ENCODE results near the gene MYL6. TPM values are rescaled to one million over a fixed set of nuclear protein-coding genes. Genes with fewer than 3 reads are reported as not detected.

Gene MYL6
- total and polyA plus RNA-seq, 9 of the 15 experiments (the other 6 are each of a cell fraction or from before 2014, with no cell fraction given): 557 to 1,664 (median 958) TPM

- TF ChIP-seq, protein P1, sequence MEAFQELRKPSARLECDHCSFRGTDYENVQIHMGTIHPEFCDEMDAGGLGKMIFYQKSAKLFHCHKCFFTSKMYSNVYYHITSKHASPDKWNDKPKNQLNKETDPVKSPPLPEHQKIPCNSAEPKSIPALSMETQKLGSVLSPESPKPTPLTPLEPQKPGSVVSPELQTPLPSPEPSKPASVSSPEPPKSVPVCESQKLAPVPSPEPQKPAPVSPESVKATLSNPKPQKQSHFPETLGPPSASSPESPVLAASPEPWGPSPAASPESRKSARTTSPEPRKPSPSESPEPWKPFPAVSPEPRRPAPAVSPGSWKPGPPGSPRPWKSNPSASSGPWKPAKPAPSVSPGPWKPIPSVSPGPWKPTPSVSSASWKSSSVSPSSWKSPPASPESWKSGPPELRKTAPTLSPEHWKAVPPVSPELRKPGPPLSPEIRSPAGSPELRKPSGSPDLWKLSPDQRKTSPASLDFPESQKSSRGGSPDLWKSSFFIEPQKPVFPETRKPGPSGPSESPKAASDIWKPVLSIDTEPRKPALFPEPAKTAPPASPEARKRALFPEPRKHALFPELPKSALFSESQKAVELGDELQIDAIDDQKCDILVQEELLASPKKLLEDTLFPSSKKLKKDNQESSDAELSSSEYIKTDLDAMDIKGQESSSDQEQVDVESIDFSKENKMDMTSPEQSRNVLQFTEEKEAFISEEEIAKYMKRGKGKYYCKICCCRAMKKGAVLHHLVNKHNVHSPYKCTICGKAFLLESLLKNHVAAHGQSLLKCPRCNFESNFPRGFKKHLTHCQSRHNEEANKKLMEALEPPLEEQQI (IDR thresholded peaks at IDR 0.05): no peak
- TF ChIP-seq DLX4 (CRISPR knock-in tag; IDR thresholded peaks at IDR 0.05) (no peak), THRAP3 (IDR thresholded peaks at IDR 0.05; ENCODE audit: borderline replicate concordance) (peak; percentile 62; the same call in 1 of the 2 replicates), ZNF436 (CRISPR knock-in tag; IDR thresholded peaks at IDR 0.05) (peak; percentile 99), XRCC3 (IDR thresholded peaks at IDR 0.05) (no peak), XRCC5 (IDR thresholded peaks at IDR 0.05; ENCODE audit: low read depth, low read length) (0 out of 2 replicates have a peak, but pooled peaks have one; percentile 59), THAP7 (CRISPR knock-in tag; IDR thresholded peaks at IDR 0.05) (no peak), NRF1 (conservative IDR thresholded peaks at IDR 0.05 in 1 of 2, IDR thresholded peaks at IDR 0.05 in 1 of 2) (no peak; a peak in 1 of 4 replicates), ATF6 (CRISPR knock-in tag; IDR thresholded peaks at IDR 0.05) (no peak), LCOR (CRISPR knock-in tag; IDR thresholded peaks at IDR 0.05) (no peak), HOXB6 (CRISPR knock-in tag; IDR thresholded peaks at IDR 0.05; ENCODE audit: borderline replicate concordance) (no peak), HNRNPK (IDR thresholded peaks at IDR 0.05; ENCODE audit: low read depth, low read length, poor library complexity, severe bottlenecking) (no peak), HMGXB4 (CRISPR knock-in tag; IDR thresholded peaks at IDR 0.05) (no peak)
- TF ChIP-seq, protein P2, sequence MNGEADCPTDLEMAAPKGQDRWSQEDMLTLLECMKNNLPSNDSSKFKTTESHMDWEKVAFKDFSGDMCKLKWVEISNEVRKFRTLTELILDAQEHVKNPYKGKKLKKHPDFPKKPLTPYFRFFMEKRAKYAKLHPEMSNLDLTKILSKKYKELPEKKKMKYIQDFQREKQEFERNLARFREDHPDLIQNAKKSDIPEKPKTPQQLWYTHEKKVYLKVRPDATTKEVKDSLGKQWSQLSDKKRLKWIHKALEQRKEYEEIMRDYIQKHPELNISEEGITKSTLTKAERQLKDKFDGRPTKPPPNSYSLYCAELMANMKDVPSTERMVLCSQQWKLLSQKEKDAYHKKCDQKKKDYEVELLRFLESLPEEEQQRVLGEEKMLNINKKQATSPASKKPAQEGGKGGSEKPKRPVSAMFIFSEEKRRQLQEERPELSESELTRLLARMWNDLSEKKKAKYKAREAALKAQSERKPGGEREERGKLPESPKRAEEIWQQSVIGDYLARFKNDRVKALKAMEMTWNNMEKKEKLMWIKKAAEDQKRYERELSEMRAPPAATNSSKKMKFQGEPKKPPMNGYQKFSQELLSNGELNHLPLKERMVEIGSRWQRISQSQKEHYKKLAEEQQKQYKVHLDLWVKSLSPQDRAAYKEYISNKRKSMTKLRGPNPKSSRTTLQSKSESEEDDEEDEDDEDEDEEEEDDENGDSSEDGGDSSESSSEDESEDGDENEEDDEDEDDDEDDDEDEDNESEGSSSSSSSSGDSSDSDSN (IDR thresholded peaks at IDR 0.05; ENCODE audit: borderline replicate concordance in 1 of 2, low read depth in 2 of 2, low read length in 2 of 2): peak; percentile 54 to 75; a peak in 1 of 4 replicates
- TF ChIP-seq, protein P3, sequence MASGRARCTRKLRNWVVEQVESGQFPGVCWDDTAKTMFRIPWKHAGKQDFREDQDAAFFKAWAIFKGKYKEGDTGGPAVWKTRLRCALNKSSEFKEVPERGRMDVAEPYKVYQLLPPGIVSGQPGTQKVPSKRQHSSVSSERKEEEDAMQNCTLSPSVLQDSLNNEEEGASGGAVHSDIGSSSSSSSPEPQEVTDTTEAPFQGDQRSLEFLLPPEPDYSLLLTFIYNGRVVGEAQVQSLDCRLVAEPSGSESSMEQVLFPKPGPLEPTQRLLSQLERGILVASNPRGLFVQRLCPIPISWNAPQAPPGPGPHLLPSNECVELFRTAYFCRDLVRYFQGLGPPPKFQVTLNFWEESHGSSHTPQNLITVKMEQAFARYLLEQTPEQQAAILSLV (tag; IDR thresholded peaks at IDR 0.05): no peak
Observed at GRCh38 chr12:56189099-56189917, 31.1 kb downstream of the MYL6 start, which contains the start of gene SMARCC2 (continued).

All from K562 (cell line).